NT2/D1 (cell line): ENCODE data around the gene KHDC3L.

Source experiments
- SUZ12 ChIP-seq: IDR thresholded peaks from 2 replicates; pipeline ENCODE4 v1.6.1; 2011; ENCODE audit not compliant: insufficient read length, insufficient read depth; ENCODE audit errors: extremely low read depth
- YY1 ChIP-seq: IDR thresholded peaks from 2 replicates; pipeline ENCODE4 v1.6.1; 2011; ENCODE audit not compliant: insufficient read length, insufficient read depth

DNA sequence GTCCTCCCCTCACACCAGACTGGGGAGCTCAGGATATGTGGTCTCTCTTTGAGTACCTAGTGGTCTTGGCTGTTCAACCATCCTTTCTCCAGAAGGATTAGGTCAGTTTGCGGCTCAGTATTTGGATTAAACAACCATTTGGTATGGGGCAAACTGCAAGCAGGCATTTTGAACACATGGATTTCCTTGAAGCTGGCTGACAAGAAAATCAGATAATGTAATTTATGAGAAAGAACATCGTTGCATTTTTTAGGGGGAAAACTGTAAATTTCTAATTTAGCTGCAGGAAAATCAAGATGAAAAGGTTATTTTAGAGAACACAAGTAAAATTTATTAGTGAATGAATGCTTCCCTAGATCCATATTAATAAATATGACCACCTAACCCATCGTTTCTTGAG lies 33.7 kb upstream of the KHDC3L start:
- no peak for TF ChIP-seq SUZ12
- TF ChIP-seq YY1 = no peak
